Stimulated activated CD8-positive, alpha-beta memory T cell treated with anti-CD3 and anti-CD28 coated beads, Interleukin-4, amount 100 ng/mL, for 4 hours (primary cell): ENCODE measurements around the gene COA3.

Experiments used
- DNase-seq, 2 donors: peaks; one replicate each; pipeline ENCODE4 v3.0.0-alpha.2; 2020; ENCODE audit warnings: low read depth in 2 of 2, low spot score in 1 of 2

COA3 gene

DNA sequence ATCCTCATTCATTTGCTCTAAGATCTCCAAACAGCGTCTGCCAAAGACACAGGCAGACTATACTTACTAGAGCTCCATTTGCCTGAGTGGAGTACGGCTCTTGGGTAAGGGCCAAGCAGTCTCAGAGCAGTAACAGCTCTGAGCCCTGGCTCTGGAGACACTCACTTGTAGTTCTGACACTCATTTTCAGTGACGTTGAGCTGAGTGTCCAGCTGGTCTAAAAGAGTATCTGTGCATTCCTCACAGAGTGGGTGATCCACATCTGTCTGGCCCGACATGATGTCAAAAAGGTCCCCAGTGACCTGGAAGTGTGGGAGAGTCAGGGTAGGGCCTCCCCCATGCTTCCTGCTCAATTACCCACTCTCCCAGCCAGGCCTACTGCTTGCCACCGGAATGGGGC is 19.9 kb upstream of the COA3 start:
- DNase-seq: no peak

GRCh38 chr17:42817866-42818265 is 19.4 kb upstream of the COA3 start:
- no peak for DNase-seq

- DNase-seq: no peak
Observed at GRCh38 chr17:42814633-42815399, 16.3 kb upstream of the COA3 start.

DNA sequence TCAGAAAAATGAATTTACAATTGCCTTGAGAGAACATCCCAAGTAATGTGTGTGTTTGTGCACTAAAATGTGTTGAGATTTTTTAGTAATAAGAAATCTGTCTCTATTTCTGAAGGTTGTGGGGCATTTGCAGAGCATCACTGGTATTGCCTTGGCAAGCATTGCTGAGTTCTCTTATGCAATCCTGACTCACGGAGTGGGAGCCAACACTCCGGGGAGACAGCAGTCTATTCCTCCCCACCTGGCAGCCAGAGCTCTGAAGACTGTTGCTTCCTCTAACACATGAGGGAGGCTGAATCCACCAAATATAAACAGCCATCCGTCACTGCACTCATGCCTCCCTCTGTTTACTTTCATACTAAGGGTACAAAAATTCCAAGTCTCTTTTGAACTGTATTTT is 10.7 kb upstream of the COA3 start:
- DNase-seq: no peak

DNA sequence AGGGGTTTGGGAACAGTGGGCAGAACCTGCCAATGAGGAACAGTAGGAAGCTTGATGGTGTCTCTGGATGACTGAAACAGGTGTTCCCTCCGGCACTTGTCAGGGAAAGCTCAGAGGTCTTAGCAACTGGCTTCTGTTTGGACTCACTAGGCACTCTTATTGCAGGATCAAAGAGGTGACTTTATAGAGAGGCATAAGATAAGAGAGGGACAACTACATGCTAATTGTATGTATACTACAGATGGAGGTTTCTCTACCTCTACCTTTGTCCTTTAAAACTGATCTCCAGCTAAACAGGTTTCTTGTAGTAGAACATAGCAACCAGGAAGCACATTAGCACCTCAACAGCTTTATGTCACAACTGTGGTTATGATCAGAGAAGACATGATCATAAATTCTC is 7.7 kb upstream of the COA3 start:
- DNase-seq: no peak

- no peak for DNase-seq
Observed at GRCh38 chr17:42804918-42805367, 6.4 kb upstream of the COA3 start.

GRCh38 chr17:42803074-42803883 is 4.8 kb upstream of the COA3 start:
- no peak for DNase-seq

DNA sequence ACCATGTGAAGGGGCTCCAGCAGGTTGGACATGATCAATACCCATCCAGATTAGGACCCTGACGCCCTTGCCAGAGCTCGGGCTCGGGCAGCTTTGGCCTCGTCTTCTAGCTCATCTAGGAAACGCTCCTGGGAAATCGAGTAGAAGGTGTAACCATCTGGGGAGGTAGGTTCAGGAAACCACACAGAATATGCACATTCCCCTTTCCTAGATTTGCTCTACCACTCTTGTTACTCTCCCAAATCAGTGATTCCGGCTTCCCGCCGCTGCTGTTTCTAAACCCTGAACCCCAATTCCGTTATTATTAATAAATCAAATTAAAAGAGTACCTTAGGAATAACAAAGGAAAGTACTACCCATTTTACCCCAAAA is 507 bp downstream of the COA3 start:
- DNase-seq: no peak

DNA sequence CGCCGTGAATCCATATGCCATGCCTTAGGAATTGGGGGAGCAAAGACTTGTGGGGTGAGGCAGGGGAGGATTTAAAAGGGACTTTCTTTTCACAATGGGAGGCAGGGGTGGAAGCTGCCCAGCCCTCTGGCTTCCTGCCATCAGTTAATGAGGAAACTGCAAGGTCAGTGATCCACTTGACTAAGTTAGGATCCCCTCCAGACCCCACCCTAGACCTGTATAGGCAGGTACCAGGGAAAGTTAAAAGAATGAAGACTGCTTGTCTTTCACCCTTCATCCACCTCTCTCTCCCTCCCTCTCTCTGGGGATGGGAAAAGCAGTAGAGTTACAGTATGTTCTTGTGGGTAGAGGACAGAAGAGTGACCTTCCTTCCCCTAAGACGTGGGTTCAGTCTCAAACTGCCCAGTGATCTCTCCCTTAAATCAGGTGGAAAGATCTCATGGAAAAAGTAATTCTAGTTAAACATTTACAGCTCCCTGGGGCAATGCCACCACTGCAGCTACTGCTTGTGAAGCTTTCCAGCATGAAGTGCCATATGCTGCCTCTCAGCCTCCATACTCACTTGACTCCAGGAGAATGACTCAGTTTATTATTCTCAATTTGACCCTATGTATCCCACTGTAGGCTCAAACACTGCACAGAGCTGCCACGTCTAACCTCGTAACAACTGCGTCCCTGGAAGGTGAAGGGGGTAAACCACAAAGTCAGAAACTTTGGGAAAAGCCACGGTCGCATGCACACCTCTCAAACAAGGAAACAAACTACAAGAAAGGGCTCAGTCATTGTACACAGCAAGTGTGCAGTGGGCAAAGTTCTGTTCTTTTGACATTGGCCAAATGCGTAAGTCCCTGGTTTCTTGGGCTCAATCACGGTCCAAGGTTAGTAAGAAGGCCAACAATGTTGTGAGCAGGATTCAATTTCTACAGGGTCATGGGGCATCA is 1.2 kb downstream of the COA3 start:
- no peak for DNase-seq

- no peak for DNase-seq
Observed at GRCh38 chr17:42796066-42796758, 2.3 kb downstream of the COA3 start.

DNA sequence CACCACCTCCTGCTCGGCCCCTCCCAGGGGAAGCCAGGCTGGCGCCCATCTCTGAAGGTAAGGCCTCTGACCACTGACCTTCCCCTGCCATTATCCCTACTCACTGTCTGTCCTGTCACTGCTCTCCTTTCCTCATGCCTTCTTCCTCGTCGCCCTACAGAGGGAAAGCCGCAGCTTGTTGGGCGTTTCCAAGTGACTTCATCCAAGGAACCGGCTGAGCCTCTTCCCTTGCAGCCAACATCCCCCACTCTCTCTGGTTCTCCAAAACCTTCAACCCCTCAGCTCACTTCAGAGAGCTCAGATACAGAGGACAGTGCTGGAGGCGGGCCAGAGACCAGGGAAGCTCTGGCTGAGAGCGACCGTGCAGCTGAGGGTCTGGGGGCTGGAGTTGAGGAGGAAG is 3.0 kb downstream of the COA3 start:
- no peak for DNase-seq

DNA sequence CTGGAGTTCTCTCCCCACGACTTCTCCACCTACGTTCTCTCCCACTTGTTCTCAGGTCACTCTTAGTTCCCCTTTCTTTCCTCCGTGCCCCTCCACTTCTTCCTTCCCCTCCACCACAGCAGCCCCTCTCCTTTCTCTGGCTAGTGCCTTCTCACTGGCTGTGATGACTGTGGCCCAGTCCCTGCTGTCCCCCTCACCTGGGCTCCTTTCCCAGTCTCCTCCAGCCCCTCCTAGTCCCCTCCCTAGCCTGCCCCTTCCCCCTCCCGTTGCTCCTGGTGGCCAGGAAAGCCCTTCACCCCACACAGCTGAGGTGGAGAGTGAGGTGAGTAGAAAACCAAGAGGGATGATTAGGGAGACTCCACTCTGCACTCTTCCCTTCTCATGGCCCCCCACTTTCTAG is 3.4 kb downstream of the COA3 start:
- DNase-seq: no peak

- DNase-seq: no peak
Observed at GRCh38 chr17:42792545-42792944, 6.0 kb downstream of the COA3 start.

GRCh38 chr17:42791948-42792347 is 6.6 kb downstream of the COA3 start:
- DNase-seq: no peak

DNA sequence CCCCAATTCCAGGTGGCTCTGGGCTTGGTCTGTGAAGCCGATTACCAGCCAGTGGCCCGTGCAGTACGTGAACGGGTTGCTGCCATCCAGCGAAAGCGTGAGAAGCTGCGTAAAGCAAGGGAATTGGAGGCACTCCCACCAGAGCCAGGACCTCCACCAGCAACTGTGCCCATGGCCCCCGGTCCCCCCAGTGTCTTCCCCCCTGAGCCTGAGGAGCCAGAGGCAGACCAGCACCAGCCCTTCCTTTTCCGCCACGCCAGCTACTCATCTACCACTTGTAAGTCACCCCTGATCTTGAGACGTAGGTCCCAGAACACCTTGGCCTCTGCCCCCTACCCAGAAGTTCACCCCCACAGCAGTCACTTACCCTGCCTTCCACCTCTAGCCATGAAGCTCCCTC is 11.2 kb downstream of the COA3 start:
- DNase-seq: no peak

DNA sequence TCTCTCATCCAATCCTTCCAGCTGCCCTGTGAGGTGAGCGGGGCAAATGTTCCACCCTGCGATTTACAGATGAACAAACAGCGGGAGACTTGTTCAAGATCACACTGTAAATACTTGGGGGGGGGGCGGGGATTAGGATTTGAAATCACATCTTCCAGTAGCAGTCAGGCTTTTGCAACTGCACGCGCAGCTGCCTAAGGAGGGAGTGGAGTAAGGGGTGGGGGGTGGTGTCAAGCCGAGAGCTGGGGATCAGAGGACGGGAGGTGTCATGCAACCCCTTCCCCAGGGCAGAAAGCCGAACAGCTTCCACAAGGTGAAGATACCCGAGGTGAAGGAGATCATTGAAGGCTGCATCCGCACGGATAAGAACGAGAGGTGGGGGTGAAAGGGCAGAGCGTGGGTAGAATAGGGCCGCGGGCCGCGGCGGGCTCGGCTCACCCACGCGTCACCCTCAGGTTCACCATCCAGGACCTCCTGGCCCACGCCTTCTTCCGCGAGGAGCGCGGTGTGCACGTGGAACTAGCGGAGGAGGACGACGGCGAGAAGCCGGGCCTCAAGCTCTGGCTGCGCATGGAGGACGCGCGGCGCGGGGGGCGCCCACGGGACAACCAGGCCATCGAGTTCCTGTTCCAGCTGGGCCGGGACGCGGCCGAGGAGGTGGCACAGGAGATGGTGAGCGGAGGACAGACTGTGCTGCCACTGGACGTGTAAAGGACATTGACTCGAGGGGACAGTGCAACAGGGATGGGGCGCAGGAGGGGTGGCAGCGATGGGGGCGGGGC is 13.5 kb downstream of the COA3 start:
- DNase-seq: no peak

DNA sequence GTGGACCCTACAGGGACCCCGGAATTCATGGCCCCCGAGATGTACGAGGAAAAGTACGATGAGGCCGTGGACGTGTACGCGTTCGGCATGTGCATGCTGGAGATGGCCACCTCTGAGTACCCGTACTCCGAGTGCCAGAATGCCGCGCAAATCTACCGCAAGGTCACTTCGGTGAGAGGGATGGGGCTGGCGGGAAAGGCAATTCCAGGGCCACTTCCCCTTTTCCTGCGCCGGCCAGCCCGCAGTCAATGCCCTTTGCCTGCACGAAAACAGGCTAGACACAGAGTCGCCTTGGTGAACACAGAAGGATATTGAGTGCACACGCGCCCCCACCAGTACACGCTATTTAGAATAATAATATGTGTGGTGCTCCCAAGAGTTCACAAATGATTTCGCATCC is 14.1 kb downstream of the COA3 start:
- DNase-seq: no peak

GRCh38 chr17:42783791-42784138 is 14.7 kb downstream of the COA3 start:
- DNase-seq: no peak

DNA sequence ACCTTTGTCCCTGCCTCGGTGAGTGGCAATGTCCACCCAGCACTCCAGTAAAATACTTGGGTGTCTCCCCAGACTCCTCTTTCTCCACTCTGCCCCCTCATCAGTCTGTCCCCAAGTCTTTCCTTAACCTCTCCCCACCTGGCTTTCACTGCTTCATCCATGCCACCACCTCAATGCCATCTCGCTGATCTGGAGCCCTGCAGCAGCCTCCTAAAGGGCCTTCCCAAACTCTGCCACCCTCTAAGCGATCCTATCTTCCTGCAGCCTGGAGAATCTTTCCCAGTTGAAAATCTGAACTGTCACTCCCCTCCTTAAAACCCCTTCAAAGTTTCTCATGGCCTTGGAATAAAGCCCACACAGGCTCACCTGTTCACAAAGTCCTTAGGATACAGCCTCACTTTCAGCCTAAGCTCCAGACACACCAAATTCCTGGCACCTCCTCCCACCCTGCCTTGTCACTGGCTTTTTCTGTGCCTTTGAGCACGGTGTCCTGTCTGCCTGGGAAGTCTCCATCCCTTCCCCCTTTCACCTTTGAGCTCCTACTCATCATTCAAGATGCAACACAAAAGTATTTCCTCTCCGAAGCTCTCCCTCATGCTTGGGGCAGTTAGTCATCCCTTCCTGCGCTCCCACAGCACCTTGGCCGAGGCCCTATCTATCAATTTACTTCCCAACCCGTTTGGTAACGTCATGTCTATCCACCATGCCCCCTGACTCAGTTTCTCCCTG is 15.3 kb downstream of the COA3 start:
- no peak for DNase-seq
